ENCODE results near the gene HSD11B1.

HSD11B1 gene

DNA sequence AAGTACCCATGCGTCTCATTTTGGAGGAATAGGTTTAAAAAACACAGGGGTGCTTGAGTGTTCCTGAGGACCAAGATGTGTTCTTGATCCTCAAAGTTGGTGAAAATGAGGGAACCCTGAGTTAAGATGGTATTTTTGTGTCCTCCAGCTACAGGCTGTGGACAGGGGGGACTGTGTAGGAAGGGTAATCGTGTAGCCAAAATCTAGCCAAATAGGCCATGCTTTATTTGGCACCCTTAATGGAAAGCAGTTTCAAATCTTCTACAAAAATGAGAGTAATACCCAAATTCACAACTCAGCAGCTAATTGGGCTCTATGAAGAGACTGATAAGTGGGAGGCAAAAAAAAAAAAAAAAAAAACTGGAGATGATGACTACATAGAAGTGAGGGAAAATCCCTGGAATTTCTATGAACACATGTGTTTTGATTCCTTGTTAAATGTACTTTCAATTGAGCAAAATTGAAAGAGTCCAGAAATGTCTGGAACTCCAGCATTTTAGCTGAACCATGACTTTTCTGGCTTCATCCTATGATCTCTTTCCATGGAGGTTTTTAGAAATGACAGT is 470 bp downstream of the HSD11B1 start:
- no peaks in the 10 kb centered on the region for H3K36me3 Mint-ChIP-seq (ENCODE audit: low read depth)
- peaks cover 18% of the 10 kb centered on the region for H3K4me1 Mint-ChIP-seq
- peaks cover 8% of the 10 kb centered on the region for H3K27me3 Mint-ChIP-seq (ENCODE audit: low read depth)
- no peak overlapping the region for H3K27ac Mint-ChIP-seq
- no peak overlapping the region for H3K4me3 Mint-ChIP-seq
- H3K9me3 Mint-ChIP-seq: no peaks in the 10 kb centered on the region
- TF ChIP-seq, protein P1, sequence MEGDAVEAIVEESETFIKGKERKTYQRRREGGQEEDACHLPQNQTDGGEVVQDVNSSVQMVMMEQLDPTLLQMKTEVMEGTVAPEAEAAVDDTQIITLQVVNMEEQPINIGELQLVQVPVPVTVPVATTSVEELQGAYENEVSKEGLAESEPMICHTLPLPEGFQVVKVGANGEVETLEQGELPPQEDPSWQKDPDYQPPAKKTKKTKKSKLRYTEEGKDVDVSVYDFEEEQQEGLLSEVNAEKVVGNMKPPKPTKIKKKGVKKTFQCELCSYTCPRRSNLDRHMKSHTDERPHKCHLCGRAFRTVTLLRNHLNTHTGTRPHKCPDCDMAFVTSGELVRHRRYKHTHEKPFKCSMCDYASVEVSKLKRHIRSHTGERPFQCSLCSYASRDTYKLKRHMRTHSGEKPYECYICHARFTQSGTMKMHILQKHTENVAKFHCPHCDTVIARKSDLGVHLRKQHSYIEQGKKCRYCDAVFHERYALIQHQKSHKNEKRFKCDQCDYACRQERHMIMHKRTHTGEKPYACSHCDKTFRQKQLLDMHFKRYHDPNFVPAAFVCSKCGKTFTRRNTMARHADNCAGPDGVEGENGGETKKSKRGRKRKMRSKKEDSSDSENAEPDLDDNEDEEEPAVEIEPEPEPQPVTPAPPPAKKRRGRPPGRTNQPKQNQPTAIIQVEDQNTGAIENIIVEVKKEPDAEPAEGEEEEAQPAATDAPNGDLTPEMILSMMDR (IDR thresholded peaks at IDR 0.05; ENCODE audit: unreplicated experiment in 3 of 3): no peak

DNA sequence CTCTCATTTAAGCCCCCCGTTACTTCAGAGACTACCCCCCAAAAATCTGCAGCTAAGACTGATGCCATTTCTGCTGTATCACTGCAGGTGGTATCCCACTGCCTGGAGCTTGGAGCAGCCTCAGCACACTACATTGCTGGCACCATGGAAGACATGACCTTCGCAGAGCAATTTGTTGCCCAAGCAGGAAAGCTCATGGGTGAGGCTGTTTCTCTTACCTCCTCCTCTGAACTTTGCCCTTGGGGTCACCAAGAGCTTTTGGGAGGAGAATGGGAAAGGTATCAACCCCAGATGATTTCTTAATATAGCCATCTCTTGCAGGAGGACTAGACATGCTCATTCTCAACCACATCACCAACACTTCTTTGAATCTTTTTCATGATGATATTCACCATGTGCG is 2.0 kb downstream of the HSD11B1 start:
- H3K4me3 Mint-ChIP-seq: no peak overlapping the region
- no peaks in the 10 kb centered on the region for H3K9me3 Mint-ChIP-seq
- H3K27ac Mint-ChIP-seq: no peak overlapping the region
- TF ChIP-seq, protein P1 (IDR thresholded peaks at IDR 0.05; ENCODE audit: unreplicated experiment in 3 of 3): no peak
- no peaks in the 10 kb centered on the region for H3K36me3 Mint-ChIP-seq (ENCODE audit: low read depth)
- peaks cover 4% of the 10 kb centered on the region for H3K27me3 Mint-ChIP-seq (ENCODE audit: low read depth)
- H3K4me1 Mint-ChIP-seq: peaks cover 16% of the 10 kb centered on the region

DNA sequence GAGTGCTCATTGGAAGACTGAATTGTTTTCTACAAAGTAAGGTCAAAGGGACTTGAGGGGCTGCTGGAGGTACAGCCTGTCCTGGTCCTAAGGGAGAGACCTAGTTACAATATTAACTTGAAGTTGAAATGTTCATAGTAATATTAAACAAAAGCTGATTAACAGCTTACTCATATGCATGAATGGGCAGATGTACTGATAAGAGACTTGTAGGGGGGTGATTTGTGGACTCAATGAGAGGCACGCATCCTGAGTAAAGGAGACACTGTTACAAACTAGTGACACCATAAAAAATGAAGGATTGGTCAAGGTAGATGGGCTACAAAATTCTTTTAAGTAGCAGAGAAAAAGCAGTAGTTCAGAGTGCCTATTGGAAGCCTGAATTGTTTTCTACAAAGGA is 2.7 kb downstream of the HSD11B1 start:
- H3K4me1 Mint-ChIP-seq: peaks cover 14% of the 10 kb centered on the region
- H3K36me3 Mint-ChIP-seq (ENCODE audit: low read depth): no peaks in the 10 kb centered on the region
- H3K9me3 Mint-ChIP-seq: no peaks in the 10 kb centered on the region
- H3K27me3 Mint-ChIP-seq (ENCODE audit: low read depth): peaks cover 4% of the 10 kb centered on the region
- TF ChIP-seq, protein P1 (IDR thresholded peaks at IDR 0.05; ENCODE audit: unreplicated experiment in 3 of 3): no peak
- no peak overlapping the region for H3K4me3 Mint-ChIP-seq
- H3K27ac Mint-ChIP-seq: no peak overlapping the region

DNA sequence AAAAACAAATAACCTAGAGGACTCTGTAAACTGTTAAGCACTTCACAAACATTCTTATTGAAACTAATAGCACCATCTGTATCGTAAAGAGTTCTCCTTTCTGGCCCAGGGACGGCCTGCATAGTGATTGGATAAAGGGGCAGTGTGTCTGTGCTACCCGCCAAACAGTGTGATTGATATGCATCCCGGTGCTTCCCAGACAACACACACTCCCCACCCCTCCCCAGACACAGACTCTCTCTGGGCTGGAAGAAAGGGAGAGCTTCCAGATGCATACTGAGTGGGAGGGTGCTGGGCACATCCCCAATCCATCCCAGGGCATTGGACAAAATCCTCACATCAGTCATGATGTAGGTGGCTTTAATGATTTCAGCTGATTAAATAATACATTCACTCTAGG is 3.7 kb downstream of the HSD11B1 start:
- Mint-ChIP-seq H3K36me3 (ENCODE audit: low read depth) (no peaks in the 10 kb centered on the region), H3K27ac (no peak overlapping the region), H3K9me3 (no peaks in the 10 kb centered on the region), H3K4me1 (peaks cover 14% of the 10 kb centered on the region), H3K27me3 (ENCODE audit: low read depth) (peaks cover 4% of the 10 kb centered on the region), H3K4me3 (no peak overlapping the region)
- TF ChIP-seq, protein P1 (IDR thresholded peaks at IDR 0.05; ENCODE audit: unreplicated experiment in 3 of 3): no peak

DNA sequence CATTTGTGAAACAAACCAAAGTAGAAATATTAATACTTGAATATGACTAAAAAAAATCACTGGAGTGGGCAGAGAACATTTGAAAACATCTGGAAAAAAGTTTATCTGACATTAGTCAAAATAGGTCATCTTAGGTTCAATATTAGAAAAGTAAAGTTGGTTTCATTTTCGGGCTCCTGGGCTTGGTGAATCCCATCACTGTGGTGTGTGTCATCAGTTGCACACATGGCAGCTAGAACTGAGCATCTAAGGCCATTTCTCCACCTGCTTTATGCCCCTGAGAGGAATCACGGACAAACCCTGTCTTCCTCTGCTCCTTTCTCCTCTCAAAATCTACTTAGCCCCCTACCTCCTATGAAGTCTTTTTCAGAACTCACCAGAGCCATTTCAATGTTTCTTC is 5.4 kb downstream of the HSD11B1 start:
- no peak overlapping the region for H3K4me3 Mint-ChIP-seq
- no peaks in the 10 kb centered on the region for H3K27me3 Mint-ChIP-seq (ENCODE audit: low read depth)
- TF ChIP-seq, protein P1 (IDR thresholded peaks at IDR 0.05; ENCODE audit: unreplicated experiment in 3 of 3): no peak
- peaks cover 5% of the 10 kb centered on the region for H3K4me1 Mint-ChIP-seq
- no peaks in the 10 kb centered on the region for H3K9me3 Mint-ChIP-seq
- H3K27ac Mint-ChIP-seq: no peak overlapping the region
- H3K36me3 Mint-ChIP-seq (ENCODE audit: low read depth): no peaks in the 10 kb centered on the region

DNA sequence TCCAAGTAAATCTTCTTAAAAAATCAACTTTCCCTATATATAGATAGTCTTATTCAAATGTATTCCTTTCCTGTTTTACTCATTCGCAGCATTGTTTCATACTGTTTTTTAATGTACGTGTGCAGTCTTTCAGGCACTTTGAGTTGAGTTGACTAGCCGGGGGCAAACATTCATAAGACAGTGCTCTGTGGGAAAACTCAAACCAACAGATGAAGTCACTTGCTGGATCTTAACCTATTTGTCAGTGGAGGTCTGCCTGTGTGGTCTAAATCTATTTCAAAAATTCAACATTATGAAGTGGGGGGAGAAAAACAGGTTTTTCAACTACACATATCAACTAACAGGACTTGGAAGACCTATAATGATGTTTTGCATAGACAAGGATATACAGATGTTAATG is 6.2 kb downstream of the HSD11B1 start:
- Mint-ChIP-seq H3K4me1 (no peaks in the 10 kb centered on the region), H3K36me3 (ENCODE audit: low read depth) (no peaks in the 10 kb centered on the region), H3K4me3 (no peak overlapping the region), H3K27ac (no peak overlapping the region), H3K27me3 (ENCODE audit: low read depth) (no peaks in the 10 kb centered on the region), H3K9me3 (no peaks in the 10 kb centered on the region)
- TF ChIP-seq, protein P1 (IDR thresholded peaks at IDR 0.05; ENCODE audit: unreplicated experiment in 3 of 3): no peak
